NCI-H82 treated with DMSO at 0.1 percent for 48 hours (cell line): ENCODE results near the gene XPNPEP1.

ENCODE experiments used
- DNase-seq: peaks from one replicate; lab custom pipeline; 2025; ENCODE audit not compliant: unreplicated experiment; lab: John Stamatoyannopoulos, UW

The XPNPEP1 gene

GRCh38 chr10:109952526-109952925 is 29.2 kb upstream of the XPNPEP1 start:
- no peak for DNase-seq

- DNase-seq = no peak
Observed at GRCh38 chr10:109947111-109947920, 24.0 kb upstream of the XPNPEP1 start.

GRCh38 chr10:109946680-109947079 is 23.4 kb upstream of the XPNPEP1 start:
- DNase-seq = no peak

GRCh38 chr10:109945473-109946177 is 22.3 kb upstream of the XPNPEP1 start:
- DNase-seq = no peak

- no peak for DNase-seq
Observed at GRCh38 chr10:109944613-109945012, 21.3 kb upstream of the XPNPEP1 start.

GRCh38 chr10:109941236-109941862 is 18.0 kb upstream of the XPNPEP1 start:
- DNase-seq = no peak

GRCh38 chr10:109940553-109940952 is 17.2 kb upstream of the XPNPEP1 start:
- no peak for DNase-seq

- no peak for DNase-seq
Observed at GRCh38 chr10:109940117-109940516, 16.8 kb upstream of the XPNPEP1 start.

- DNase-seq = no peak
Observed at GRCh38 chr10:109939315-109939961, 16.1 kb upstream of the XPNPEP1 start.

GRCh38 chr10:109937460-109938065 is 14.3 kb upstream of the XPNPEP1 start:
- DNase-seq = no peak

GRCh38 chr10:109934958-109935793 is 11.9 kb upstream of the XPNPEP1 start:
- DNase-seq = peak; percentile 51

- DNase-seq = no peak
Observed at GRCh38 chr10:109933984-109934565, 10.8 kb upstream of the XPNPEP1 start.

GRCh38 chr10:109932968-109933367 is 9.7 kb upstream of the XPNPEP1 start:
- DNase-seq = no peak

GRCh38 chr10:109932391-109932790 is 9.1 kb upstream of the XPNPEP1 start:
- no peak for DNase-seq

- no peak for DNase-seq
Observed at GRCh38 chr10:109931163-109931562, 7.9 kb upstream of the XPNPEP1 start.

- no peak for DNase-seq
Observed at GRCh38 chr10:109929501-109930219, 6.3 kb upstream of the XPNPEP1 start.

- DNase-seq = no peak
Observed at GRCh38 chr10:109928475-109928891, 5.2 kb upstream of the XPNPEP1 start.

- DNase-seq = no peak
Observed at GRCh38 chr10:109926825-109927224, 3.5 kb upstream of the XPNPEP1 start.
